Loucy (cell line): ENCODE measurements around the gene PCMT1.

Experiments used
- H2AFZ ChIP-seq: fragments of 200-600 bp; sonication (generic); 2 replicates; pipeline ENCODE4 v1.6.0; 2016; ENCODE audit warnings: antibody characterized with exemption, mild to moderate bottlenecking, low read length, moderate library complexity
- H3F3A ChIP-seq: fragments of 200-600 bp; 2 replicates; pipeline ENCODE4 v1.6.0; 2016; ENCODE audit warnings: antibody characterized with exemption, low read depth, mild to moderate bottlenecking
- H3K27me3 ChIP-seq: fragments of 200-600 bp; sonication (generic); 2 replicates; pipeline ENCODE4 v1.6.1; 2014; ENCODE audit warnings: low read length, mild to moderate bottlenecking; ENCODE audit not compliant: insufficient read depth, poor library complexity, severe bottlenecking
- H3K36me3 ChIP-seq: fragments of 200-600 bp; sonication (generic); 2 replicates; pipeline ENCODE4 v1.6.1; 2016; ENCODE audit warnings: low read length; ENCODE audit not compliant: insufficient read depth
- H3K4me1 ChIP-seq: fragments of 200-600 bp; sonication (generic); 2 replicates; pipeline ENCODE4 v1.5.1; 2014; ENCODE audit warnings: low read length, mild to moderate bottlenecking; ENCODE audit not compliant: insufficient read depth, poor library complexity, severe bottlenecking
- H3K4me2 ChIP-seq: fragments of 200-600 bp; sonication (generic); 2 replicates; pipeline ENCODE4 v1.6.0; 2014; ENCODE audit warnings: antibody characterized with exemption, low read length, low read depth, mild to moderate bottlenecking; ENCODE audit not compliant: poor library complexity, severe bottlenecking
- H3K4me3 ChIP-seq: fragments of 200-600 bp; sonication (generic); 2 replicates; pipeline ENCODE4 v1.5.1; 2014; ENCODE audit warnings: low read length, mild to moderate bottlenecking, mixed read lengths; ENCODE audit not compliant: poor library complexity, severe bottlenecking
- H3K79me2 ChIP-seq: fragments of 200-600 bp; sonication (generic); 2 replicates; pipeline ENCODE4 v1.6.1; 2014; ENCODE audit warnings: low read length; ENCODE audit not compliant: insufficient read depth
- H3K9ac ChIP-seq: fragments of 200-600 bp; sonication (generic); 2 replicates; pipeline ENCODE4 v1.6.0; 2014; ENCODE audit warnings: mild to moderate bottlenecking, low read depth, low read length, moderate library complexity; ENCODE audit not compliant: poor library complexity, severe bottlenecking
- H3K9me2 ChIP-seq: fragments of 200-600 bp; sonication (generic); replicated peaks from 2 replicates; pipeline ENCODE4 v1.6.1; 2016; ENCODE audit warnings: low read depth, low read length, mixed read lengths
- H3K9me3 ChIP-seq: fragments of 200-600 bp; sonication (generic); 2 replicates; pipeline ENCODE4 v1.6.1; 2014; ENCODE audit warnings: mild to moderate bottlenecking, antibody characterized with exemption, low read length, low read depth; ENCODE audit not compliant: insufficient read depth
- H4K20me1 ChIP-seq: fragments of 200-600 bp; sonication (generic); 2 replicates; pipeline ENCODE4 v1.6.0; 2014; ENCODE audit warnings: antibody characterized with exemption, low read length, mild to moderate bottlenecking; ENCODE audit not compliant: insufficient read depth, poor library complexity, severe bottlenecking
- EZH2phosphoT487 ChIP-seq: fragments of 200-600 bp; IDR thresholded peaks from 2 replicates; pipeline ENCODE4 v1.6.1; 2018; ENCODE audit warnings: antibody characterized with exemption, mild to moderate bottlenecking, moderate library complexity, borderline replicate concordance
- TF ChIP-seq, protein P1 (sequence below): fragments of 200-600 bp; sonication (generic); conservative IDR thresholded peaks from 2 replicates; pipeline ENCODE4 v1.5.1; 2014; ENCODE audit warnings: mild to moderate bottlenecking, antibody characterized with exemption, low read length

Gene PCMT1

DNA sequence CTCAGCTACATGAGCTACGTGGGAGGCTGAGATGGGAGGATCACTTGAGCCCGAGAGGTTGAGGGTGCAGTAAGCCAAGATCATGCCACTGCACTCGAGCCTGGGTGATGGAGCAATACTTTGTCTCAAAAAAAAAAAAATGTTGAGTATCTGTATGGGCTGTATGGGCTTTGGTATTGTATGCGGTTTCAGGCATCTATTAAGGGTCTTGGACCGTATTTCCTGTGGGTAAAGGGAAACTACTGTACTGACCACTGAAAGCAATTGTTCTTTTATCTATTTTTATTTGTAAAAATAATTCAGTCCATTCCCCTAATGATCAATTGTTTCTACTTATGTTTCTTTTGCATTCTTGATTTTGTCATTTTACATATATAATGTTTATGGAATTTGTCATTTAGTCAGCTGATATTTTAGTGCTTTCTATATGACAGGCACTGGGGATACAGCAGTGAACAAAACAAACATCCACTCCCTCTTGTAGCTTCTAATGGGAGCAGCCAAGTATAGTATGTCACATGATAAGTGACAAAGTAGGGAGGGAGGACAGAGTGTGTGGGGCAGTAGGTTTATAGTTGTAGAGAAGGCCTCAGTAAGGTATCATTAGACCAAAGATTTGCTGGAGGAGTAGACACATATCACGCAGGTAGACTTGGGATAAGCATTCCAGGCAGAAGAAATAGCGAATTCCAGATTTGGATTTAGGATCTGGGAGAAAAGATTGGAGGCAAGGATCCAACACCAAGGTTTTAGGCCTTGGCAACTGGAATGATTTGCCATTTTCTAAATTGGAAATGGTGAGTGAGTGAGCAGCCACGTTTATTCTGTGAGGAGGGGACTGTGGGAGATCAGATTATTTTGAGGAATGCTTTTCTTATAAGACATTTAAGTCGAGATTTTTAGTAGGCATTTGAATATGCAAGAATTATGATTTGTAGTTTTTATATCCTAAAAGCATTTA, 6.0 kb downstream of the PCMT1 start:
- peaks cover 12% of the 10 kb centered on the region; the same call in 1 of the 2 replicates for H3K36me3 ChIP-seq
- TF ChIP-seq, protein P1, sequence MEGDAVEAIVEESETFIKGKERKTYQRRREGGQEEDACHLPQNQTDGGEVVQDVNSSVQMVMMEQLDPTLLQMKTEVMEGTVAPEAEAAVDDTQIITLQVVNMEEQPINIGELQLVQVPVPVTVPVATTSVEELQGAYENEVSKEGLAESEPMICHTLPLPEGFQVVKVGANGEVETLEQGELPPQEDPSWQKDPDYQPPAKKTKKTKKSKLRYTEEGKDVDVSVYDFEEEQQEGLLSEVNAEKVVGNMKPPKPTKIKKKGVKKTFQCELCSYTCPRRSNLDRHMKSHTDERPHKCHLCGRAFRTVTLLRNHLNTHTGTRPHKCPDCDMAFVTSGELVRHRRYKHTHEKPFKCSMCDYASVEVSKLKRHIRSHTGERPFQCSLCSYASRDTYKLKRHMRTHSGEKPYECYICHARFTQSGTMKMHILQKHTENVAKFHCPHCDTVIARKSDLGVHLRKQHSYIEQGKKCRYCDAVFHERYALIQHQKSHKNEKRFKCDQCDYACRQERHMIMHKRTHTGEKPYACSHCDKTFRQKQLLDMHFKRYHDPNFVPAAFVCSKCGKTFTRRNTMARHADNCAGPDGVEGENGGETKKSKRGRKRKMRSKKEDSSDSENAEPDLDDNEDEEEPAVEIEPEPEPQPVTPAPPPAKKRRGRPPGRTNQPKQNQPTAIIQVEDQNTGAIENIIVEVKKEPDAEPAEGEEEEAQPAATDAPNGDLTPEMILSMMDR, result no peak
- no peak for TF ChIP-seq EZH2phosphoT487
- no peaks in the 10 kb centered on the region for H3K27me3 ChIP-seq
- no peak overlapping the region for H2AFZ ChIP-seq
- H3K9ac ChIP-seq, result no peak overlapping the region
- peaks cover 31% of the 10 kb centered on the region for H3K4me1 ChIP-seq
- peak overlapping the region; percentile 35 for H3K4me3 ChIP-seq
- no peaks in the 10 kb centered on the region for H3K9me2 ChIP-seq
- H3K79me2 ChIP-seq, result peaks cover 98% of the 10 kb centered on the region
- H3K9me3 ChIP-seq, result no peaks in the 10 kb centered on the region
- H3F3A ChIP-seq, result no peaks in the 10 kb centered on the region
- H3K4me2 ChIP-seq, result peak overlapping the region; percentile 95
- peaks cover 83% of the 10 kb centered on the region for H4K20me1 ChIP-seq

DNA sequence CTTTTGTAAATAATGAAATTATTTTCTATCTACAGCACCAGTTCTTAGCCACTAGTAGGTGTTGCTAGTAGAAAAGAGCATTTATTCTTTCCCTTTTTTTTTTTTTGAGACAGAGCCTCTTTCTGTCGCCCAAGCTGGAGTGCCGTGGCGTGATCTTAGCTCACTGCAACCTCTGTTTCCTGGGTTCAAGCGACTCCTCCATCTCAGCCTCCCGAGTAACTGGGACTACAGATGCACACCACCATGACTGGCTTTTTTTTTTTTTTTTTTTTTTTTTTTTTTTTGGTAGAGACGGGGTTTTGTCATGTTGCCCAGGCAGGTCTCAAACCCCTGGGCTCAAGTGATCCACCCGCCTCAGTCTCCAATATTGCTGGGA, 6.7 kb downstream of the PCMT1 start:
- Histone ChIP-seq H3K36me3 (peaks cover 13% of the 10 kb centered on the region; the same call in 1 of the 2 replicates), H2AFZ (no peak overlapping the region), H3K79me2 (peaks cover 96% of the 10 kb centered on the region), H3K9me2 (no peaks in the 10 kb centered on the region), H3K9ac (no peak overlapping the region), H3K4me1 (peaks cover 33% of the 10 kb centered on the region), H3F3A (no peaks in the 10 kb centered on the region), H3K27me3 (no peaks in the 10 kb centered on the region), H3K4me2 (peak overlapping the region; percentile 95), H3K4me3 (no peak overlapping the region), H3K9me3 (no peaks in the 10 kb centered on the region), H4K20me1 (peaks cover 80% of the 10 kb centered on the region)
- TF ChIP-seq, protein P1, result no peak
- no peak for TF ChIP-seq EZH2phosphoT487

DNA sequence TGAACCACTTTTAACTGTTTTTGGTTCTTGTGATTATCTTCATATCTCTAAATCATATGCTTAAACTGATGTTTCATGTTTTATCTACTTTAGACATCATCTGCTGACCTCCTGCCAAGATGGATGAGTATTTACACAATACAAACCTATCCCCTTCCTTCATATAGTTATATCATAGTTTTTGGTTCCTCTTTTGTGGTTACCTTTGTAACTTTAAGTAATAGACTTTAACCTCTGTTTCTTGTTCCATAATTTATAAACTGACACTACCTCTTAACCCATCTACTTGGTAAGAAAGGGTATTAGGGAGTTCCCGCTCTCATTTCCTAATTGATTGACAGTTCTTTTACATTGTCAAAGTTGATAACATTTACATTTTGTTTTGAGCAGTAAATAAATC, 11.9 kb downstream of the PCMT1 start:
- H3F3A ChIP-seq, result no peaks in the 10 kb centered on the region
- H3K36me3 ChIP-seq, result peaks cover 20% of the 10 kb centered on the region
- no peak overlapping the region for H2AFZ ChIP-seq
- peaks cover 77% of the 10 kb centered on the region for H3K79me2 ChIP-seq
- H3K9me3 ChIP-seq, result peaks cover 7% of the 10 kb centered on the region
- H4K20me1 ChIP-seq, result peaks cover 52% of the 10 kb centered on the region
- TF ChIP-seq, protein P1, result no peak
- no peak for TF ChIP-seq EZH2phosphoT487
- peak overlapping the region; percentile 25 for H3K4me2 ChIP-seq
- H3K9me2 ChIP-seq, result no peaks in the 10 kb centered on the region
- H3K9ac ChIP-seq, result no peak overlapping the region
- no peak overlapping the region for H3K4me3 ChIP-seq
- no peaks in the 10 kb centered on the region for H3K27me3 ChIP-seq
- H3K4me1 ChIP-seq, result peaks cover 16% of the 10 kb centered on the region
